ENCODE data around the gene FOXK1. TPM values are rescaled to one million over a fixed set of nuclear protein-coding genes. Genes with fewer than 3 reads are reported as not detected.
"Not testable (repeated sequence)": the region's sequence is repeated elsewhere in the genome, so short reads cannot be mapped to it uniquely, and the experiment has no call there.

FOXK1 gene
- total and polyA plus RNA-seq, 2 of the 13 experiments (the other 11 are each of a cell fraction or from before 2014, with no cell fraction given) = 4.6 to 8.8 TPM

DNA sequence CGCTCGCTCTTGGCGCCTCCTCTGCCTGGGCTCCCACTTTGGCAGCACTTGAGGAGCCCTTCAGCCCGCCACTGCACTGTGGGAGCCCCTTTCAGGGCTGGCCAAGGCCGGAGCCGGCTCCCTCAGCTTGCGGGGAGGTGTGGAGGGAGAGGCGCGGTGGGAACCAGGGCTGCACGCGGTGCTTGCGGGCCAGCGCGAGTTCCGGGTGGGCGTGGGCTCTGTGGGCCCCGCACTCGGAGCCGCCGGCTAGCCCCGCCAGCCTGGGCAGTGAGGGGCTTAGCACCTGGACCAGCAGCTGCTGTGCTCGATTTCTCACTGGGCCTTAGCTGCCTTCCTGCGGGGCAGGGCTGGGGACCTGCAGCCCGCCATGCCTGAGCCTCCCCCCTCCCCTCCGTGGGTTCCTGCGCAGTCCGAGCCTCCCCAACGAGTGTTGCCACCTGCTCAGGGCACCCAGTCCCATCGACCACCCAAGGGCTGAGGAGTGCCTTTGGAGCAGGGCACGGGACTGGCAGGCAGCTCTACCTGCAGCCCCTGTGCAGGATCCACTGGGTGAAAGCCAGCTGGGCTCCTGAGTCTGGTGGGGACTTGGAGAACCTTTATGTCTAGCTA lies 111.4 kb downstream of the FOXK1 start:
- H3K36me3 ChIP-seq (replicated peaks in 1 of 2; ENCODE audit: control insufficient read depth in 1 of 2, insufficient read depth in 2 of 2, low read length in 2 of 2); H4K20me1 ChIP-seq (ENCODE audit: insufficient read depth, low read length); BruUV-seq (replicated peaks); H3K4me3 ChIP-seq (replicated peaks in 1 of 3; ENCODE audit: insufficient read depth in 1 of 3, low read depth in 2 of 3, low read length in 3 of 3); H3K9ac ChIP-seq (ENCODE audit: insufficient read depth, low read depth, low read length); DNase-seq (ENCODE audit: low spot score); H3K9me3 ChIP-seq (ENCODE audit: low read length); FAIRE-seq; H3K79me2 ChIP-seq (ENCODE audit: insufficient read depth, low read length); H3K27me3 ChIP-seq (ENCODE audit: control insufficient read depth in 1 of 2, insufficient read depth in 2 of 2, low read length in 2 of 2); H3K27ac ChIP-seq (ENCODE audit: extremely low read length, insufficient read depth, low read length); ATAC-seq; intact Hi-C loops (cut with micrococcal nuclease; ENCODE audit: unreplicated experiment); H3K4me2 ChIP-seq (ENCODE audit: low read depth, low read length); H2AFZ ChIP-seq (ENCODE audit: low read length); CTCF ChIA-PET (ENCODE audit: low intra/inter-chr PET ratio, low total read pairs): not testable (repeated sequence)
- peak; percentile 37 for TF ChIP-seq AGO2 (optimal IDR thresholded peaks at IDR 0.05; ENCODE audit: low read depth, low read length)
- TF ChIP-seq, protein P1, sequence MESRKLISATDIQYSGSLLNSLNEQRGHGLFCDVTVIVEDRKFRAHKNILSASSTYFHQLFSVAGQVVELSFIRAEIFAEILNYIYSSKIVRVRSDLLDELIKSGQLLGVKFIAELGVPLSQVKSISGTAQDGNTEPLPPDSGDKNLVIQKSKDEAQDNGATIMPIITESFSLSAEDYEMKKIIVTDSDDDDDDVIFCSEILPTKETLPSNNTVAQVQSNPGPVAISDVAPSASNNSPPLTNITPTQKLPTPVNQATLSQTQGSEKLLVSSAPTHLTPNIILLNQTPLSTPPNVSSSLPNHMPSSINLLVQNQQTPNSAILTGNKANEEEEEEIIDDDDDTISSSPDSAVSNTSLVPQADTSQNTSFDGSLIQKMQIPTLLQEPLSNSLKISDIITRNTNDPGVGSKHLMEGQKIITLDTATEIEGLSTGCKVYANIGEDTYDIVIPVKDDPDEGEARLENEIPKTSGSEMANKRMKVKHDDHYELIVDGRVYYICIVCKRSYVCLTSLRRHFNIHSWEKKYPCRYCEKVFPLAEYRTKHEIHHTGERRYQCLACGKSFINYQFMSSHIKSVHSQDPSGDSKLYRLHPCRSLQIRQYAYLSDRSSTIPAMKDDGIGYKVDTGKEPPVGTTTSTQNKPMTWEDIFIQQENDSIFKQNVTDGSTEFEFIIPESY (CRISPR knock-in tag; IDR thresholded peaks at IDR 0.05) = peak; percentile 50
- in situ Hi-C loops (cut with HindIII; ENCODE audit: extremely low pct_ligation_motif_present, low pct_unique_long_range_greater_than_20kb) = loop anchor here (10.0 kb wide), 1 partner anchor 291 kb away; no protein-coding TSS in a partner anchor
- peaks cover 13% of the 10 kb centered on the region for H3K4me1 ChIP-seq (ENCODE audit: insufficient read depth, low read length)
- WGBS (ENCODE audit: low lambda C conversion rate) = 99% methylated on average over 10 of the region's 30 CpGs
- POLR2A ChIA-PET = interaction anchor here (1.3 to 2.7 kb wide), 2 partner anchors 18 kb away, joined by 5 to 17 read pairs; partner anchors contain the start of gene AP5Z1

DNA sequence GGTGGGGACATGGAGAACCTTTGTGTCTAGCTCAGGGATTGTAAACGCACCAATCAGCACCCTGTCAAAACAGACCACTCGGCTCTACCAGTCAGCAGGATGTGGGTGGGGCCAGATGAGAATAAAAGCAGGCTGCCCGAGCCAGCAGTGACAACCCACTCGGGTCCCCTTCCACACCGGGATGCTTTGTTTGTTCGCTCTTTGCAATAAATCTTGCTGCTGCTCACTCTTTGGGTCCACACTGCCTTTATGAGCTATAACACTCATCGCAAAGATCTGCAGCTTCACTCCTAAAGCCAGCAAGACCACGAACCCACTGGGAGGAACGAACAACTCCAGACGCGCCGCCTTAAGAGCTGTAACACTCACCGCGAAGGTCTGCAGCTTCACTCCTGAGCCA lies 112.1 kb downstream of the FOXK1 start:
- H4K20me1 ChIP-seq (ENCODE audit: insufficient read depth, low read length); DNase-seq (ENCODE audit: low spot score); H2AFZ ChIP-seq (ENCODE audit: low read length); H3K27me3 ChIP-seq (ENCODE audit: control insufficient read depth in 1 of 2, insufficient read depth in 2 of 2, low read length in 2 of 2); H3K27ac ChIP-seq (ENCODE audit: extremely low read length, insufficient read depth, low read length); H3K9me3 ChIP-seq (ENCODE audit: low read length); H3K4me2 ChIP-seq (ENCODE audit: low read depth, low read length); BruUV-seq (replicated peaks); H3K4me3 ChIP-seq (replicated peaks in 1 of 3; ENCODE audit: insufficient read depth in 1 of 3, low read depth in 2 of 3, low read length in 3 of 3); H3K9ac ChIP-seq (ENCODE audit: insufficient read depth, low read depth, low read length); CTCF ChIA-PET (ENCODE audit: low intra/inter-chr PET ratio, low total read pairs); H3K36me3 ChIP-seq (replicated peaks in 1 of 2; ENCODE audit: control insufficient read depth in 1 of 2, insufficient read depth in 2 of 2, low read length in 2 of 2); ATAC-seq; FAIRE-seq; H3K79me2 ChIP-seq (ENCODE audit: insufficient read depth, low read length); intact Hi-C loops (cut with micrococcal nuclease; ENCODE audit: unreplicated experiment): not testable (repeated sequence)
- TF ChIP-seq NFYB (CRISPR knock-in tag; IDR thresholded peaks at IDR 0.05) = peak; percentile 6; the same call in 1 of the 2 replicates
- H3K4me1 ChIP-seq (ENCODE audit: insufficient read depth, low read length) = peaks cover 16% of the 10 kb centered on the region
- 77% methylated on average over 14 of the region's 14 CpGs for WGBS (ENCODE audit: low lambda C conversion rate)
- in situ Hi-C loops (cut with HindIII; ENCODE audit: extremely low pct_ligation_motif_present, low pct_unique_long_range_greater_than_20kb) = loop anchor here (10.0 kb wide), 1 partner anchor 291 kb away; no protein-coding TSS in a partner anchor
- POLR2A ChIA-PET = interaction anchor here (1.3 kb wide), 1 partner anchor 19 kb away, joined by 5 read pairs; the partner anchor contains the start of gene AP5Z1

All from HepG2 (cell line).